ENCODE data around the gene PCDHB3. TPM values are rescaled to one million over a fixed set of nuclear protein-coding genes. Genes with fewer than 3 reads are reported as not detected.
"Not testable (repeated sequence)": the region's sequence is repeated elsewhere in the genome, so short reads cannot be mapped to it uniquely, and the experiment has no call there.

The PCDHB3 gene
- total RNA-seq, 1 donor from 2014 or later: 0.52 TPM

DNA sequence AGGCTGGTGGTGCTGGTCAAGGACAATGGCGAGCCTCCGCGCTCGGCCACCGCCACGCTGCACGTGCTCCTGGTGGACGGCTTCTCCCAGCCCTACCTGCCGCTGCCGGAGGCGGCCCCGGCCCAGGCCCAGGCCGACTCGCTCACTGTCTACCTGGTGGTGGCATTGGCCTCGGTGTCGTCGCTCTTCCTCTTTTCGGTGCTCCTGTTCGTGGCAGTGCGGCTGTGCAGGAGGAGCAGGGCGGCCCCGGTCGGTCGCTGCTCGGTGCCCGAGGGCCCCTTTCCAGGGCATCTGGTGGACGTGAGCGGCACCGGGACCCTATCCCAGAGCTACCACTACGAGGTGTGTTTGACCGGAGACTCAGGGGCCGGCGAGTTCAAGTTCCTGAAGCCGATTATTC lies 37.1 kb downstream of the PCDHB3 start:
- not testable (repeated sequence) for ATAC-seq

DNA sequence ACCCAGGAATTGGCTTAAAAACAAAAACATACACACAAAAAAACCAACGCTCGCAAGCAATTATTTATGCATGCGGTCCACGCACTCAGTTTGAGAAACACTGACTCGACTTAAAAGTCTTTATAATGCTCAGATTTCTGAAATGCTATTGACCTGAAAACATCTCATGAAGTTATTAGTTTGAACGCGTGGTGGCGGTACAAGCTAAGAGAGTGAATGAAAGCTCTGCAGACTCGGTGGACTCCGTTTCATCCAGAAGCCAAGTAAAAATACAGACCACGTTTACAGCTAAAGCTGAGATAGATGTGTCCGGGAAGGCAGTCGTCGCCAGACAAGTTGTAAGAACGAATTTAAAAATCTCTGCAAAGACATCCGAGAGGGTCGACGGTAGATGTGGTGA lies 49.5 kb downstream of the PCDHB3 start, which contains the start of gene PCDHB6:
Gene PCDHB6 (plus strand): TSS at position 246 of the 400 bp plus-strand sequence. CDS start 201 bp downstream, outside the sequence.
- no peak for ATAC-seq

DNA sequence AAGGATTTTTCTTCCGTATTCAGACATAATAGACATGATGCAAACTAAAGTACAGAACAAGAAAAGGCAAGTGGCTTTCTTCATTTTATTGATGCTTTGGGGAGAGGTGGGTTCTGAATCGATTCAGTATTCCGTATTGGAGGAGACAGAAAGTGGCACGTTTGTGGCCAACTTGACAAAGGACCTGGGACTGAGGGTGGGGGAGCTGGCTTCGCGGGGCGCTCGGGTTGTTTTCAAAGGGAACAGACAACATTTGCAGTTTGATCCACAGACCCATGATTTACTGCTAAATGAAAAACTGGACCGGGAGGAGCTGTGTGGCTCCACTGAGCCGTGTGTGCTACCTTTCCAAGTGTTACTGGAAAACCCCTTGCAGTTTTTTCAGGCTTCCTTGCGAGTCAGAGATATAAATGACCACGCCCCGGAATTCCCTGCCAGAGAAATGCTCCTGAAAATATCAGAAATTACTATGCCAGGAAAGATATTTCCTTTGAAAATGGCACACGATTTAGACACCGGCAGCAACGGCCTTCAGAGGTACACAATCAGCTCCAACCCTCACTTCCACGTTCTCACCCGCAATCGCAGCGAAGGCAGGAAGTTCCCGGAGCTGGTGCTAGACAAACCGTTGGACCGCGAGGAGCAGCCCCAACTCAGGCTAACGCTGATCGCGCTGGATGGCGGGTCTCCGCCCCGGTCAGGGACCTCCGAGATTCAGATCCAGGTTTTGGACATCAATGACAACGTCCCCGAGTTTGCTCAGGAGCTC lies 50.1 kb downstream of the PCDHB3 start:
- no peak for ATAC-seq

DNA sequence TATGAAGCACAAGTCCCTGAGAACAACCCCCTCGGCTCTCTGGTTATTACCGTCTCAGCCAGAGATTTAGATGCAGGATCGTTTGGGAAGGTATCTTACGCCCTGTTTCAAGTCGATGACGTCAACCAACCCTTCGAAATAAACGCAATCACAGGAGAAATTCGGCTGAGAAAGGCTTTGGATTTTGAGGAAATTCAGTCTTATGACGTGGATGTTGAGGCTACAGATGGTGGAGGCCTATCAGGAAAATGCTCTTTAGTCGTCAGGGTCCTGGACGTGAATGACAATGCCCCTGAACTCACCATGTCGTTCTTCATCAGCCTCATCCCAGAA lies 50.7 kb downstream of the PCDHB3 start:
- no peak for ATAC-seq

DNA sequence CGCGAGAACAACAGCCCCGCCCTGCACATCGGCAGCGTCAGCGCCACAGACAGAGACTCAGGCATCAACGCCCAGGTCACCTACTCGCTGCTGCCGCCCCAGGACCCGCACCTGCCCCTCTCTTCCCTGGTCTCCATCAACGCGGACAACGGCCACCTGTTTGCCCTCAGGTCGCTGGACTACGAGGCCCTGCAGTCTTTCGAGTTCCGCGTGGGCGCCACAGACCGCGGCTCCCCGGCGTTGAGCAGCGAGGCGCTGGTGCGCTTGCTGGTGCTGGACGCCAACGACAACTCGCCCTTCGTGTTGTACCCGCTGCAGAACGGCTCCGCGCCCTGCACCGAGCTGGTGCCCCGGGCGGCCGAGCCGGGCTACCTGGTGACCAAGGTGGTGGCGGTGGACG lies 51.4 kb downstream of the PCDHB3 start:
- not testable (repeated sequence) for ATAC-seq

DNA sequence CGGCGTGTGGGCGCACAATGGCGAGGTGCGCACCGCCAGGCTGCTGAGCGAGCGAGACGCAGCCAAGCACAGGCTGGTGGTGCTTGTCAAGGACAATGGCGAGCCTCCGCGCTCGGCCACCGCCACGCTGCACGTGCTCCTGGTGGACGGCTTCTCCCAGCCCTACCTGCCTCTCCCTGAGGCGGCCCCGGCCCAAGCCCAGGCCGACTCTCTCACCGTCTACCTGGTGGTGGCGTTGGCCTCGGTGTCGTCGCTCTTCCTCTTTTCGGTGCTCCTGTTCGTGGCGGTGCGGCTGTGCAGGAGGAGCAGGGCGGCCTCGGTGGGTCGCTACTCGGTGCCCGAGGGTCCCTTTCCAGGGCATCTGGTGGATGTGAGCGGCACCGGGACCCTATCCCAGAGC lies 51.8 kb downstream of the PCDHB3 start:
- ATAC-seq: not testable (repeated sequence)

Other genes with a start within 250 kb of the PCDHB3 start
- gene PCDHA10, start 244.6 kb upstream of the PCDHB3 start, total RNA-seq: 0.08 TPM
- not detected for gene PCDHA11, start 231.5 kb upstream of the PCDHB3 start, total RNA-seq
- gene PCDHA12, start 225.2 kb upstream of the PCDHB3 start, total RNA-seq: not detected
- not detected for gene PCDHA13, start 218.3 kb upstream of the PCDHB3 start, total RNA-seq
- 0.04 TPM for gene PCDHAC1, start 174.2 kb upstream of the PCDHB3 start, total RNA-seq
- 0.24 TPM for gene PCDHAC2, start 134.0 kb upstream of the PCDHB3 start, total RNA-seq
- not detected for gene PCDHB1, start 49.1 kb upstream of the PCDHB3 start, total RNA-seq
- 2.2 TPM for gene PCDHB2, start 5.9 kb upstream of the PCDHB3 start, total RNA-seq
- gene PCDHB4, start 21.3 kb downstream of the PCDHB3 start, total RNA-seq: 0.52 TPM
- 0.40 TPM for gene PCDHB5, start 34.7 kb downstream of the PCDHB3 start, total RNA-seq
- 0.16 TPM for gene PCDHB6, start 49.6 kb downstream of the PCDHB3 start, total RNA-seq
- 0.20 TPM for gene PCDHB7, start 72.2 kb downstream of the PCDHB3 start, total RNA-seq
- 0.40 TPM for gene PCDHB8, start 77.3 kb downstream of the PCDHB3 start, total RNA-seq
- 0.48 TPM for gene PCDHB16, start 81.9 kb downstream of the PCDHB3 start, total RNA-seq
- gene PCDHB9, start 86.7 kb downstream of the PCDHB3 start, total RNA-seq: 0.48 TPM
- 0.80 TPM for gene PCDHB10, start 91.9 kb downstream of the PCDHB3 start, total RNA-seq
- 0.44 TPM for gene PCDHB11, start 99.2 kb downstream of the PCDHB3 start, total RNA-seq
- 0.72 TPM for gene PCDHB12, start 108.2 kb downstream of the PCDHB3 start, total RNA-seq
- 3.4 TPM for gene PCDHB13, start 113.4 kb downstream of the PCDHB3 start, total RNA-seq
- gene PCDHB14, start 122.9 kb downstream of the PCDHB3 start, total RNA-seq: 2.0 TPM
- gene PCDHB15, start 144.9 kb downstream of the PCDHB3 start, total RNA-seq: 0.44 TPM
- gene SLC25A2, start 203.6 kb downstream of the PCDHB3 start, total RNA-seq: 0.24 TPM
- 35.1 TPM for gene TAF7, start 220.3 kb downstream of the PCDHB3 start, total RNA-seq
- 0.40 TPM for gene PCDHGA1, start 230.0 kb downstream of the PCDHB3 start, total RNA-seq
- 0.68 TPM for gene PCDHGA2, start 238.3 kb downstream of the PCDHB3 start, total RNA-seq
- 0.76 TPM for gene PCDHGA3, start 243.4 kb downstream of the PCDHB3 start, total RNA-seq
- 0.92 TPM for gene PCDHGB1, start 249.6 kb downstream of the PCDHB3 start, total RNA-seq

Data from esophagus mucosa (tissue), 1 donor.